ENCODE results near the gene TMEM184C.

- TF ChIP-seq CTCF (conservative IDR thresholded peaks at IDR 0.05; ENCODE audit: low read length) (peak; percentile 41; the same call in 1 of the 2 replicates), EZH2phosphoT487 (IDR thresholded peaks at IDR 0.05; ENCODE audit: borderline replicate concordance) (no peak)
Measured at GRCh38 chr4:147594107-147594506, 23.1 kb upstream of the TMEM184C start.

All from Loucy (cell line).